GM12892 (cell line): ENCODE results near the gene SFXN5.

Experiments used
- POLR2A ChIP-seq: IDR thresholded peaks from 2 replicates; pipeline ENCODE4 v1.6.1; 2011; ENCODE audit warnings: low read depth, low read length, control low read depth
- POLR2AphosphoS5 ChIP-seq: IDR thresholded peaks from 2 replicates; pipeline ENCODE4 v1.6.1; 2011; ENCODE audit warnings: low read depth, low read length, control low read depth

- no peak for TF ChIP-seq POLR2AphosphoS5
- no peak for TF ChIP-seq POLR2A
Measured at GRCh38 chr2:72953528-72953927, 118.0 kb downstream of the SFXN5 start.
